OCI-LY1 (cell line): Measurements from ENCODE around the gene EEPD1.
"Not testable (repeated sequence)": the region's sequence is repeated elsewhere in the genome, so short reads cannot be mapped to it uniquely, and the experiment has no call there.

Source experiments
- H2AFZ ChIP-seq: fragments of 200-600 bp; sonication (generic), shearing (Covaris generic); 2 replicates; pipeline ENCODE4 v1.6.0; 2014; ENCODE audit warnings: antibody characterized with exemption, mild to moderate bottlenecking, low read length
- H3F3A ChIP-seq: fragments of 200-600 bp; sonication (generic), shearing (Covaris generic); 2 replicates; pipeline ENCODE4 v1.6.0; 2014; ENCODE audit warnings: mild to moderate bottlenecking, antibody characterized with exemption, low read length, moderate library complexity; ENCODE audit not compliant: insufficient read depth
- H3K27ac ChIP-seq: fragments of 200-600 bp; sonication (generic); 2 replicates; pipeline ENCODE4 v1.5.1; 2014; ENCODE audit warnings: low read length, mixed run types, mild to moderate bottlenecking, low read depth; ENCODE audit not compliant: poor library complexity, severe bottlenecking
- H3K27me3 ChIP-seq: fragments of 200-600 bp; sonication (generic); 2 replicates; pipeline ENCODE4 v1.6.0; 2014; ENCODE audit warnings: antibody characterized with exemption, mild to moderate bottlenecking, low read length, moderate library complexity; ENCODE audit not compliant: insufficient read depth
- H3K36me3 ChIP-seq: fragments of 200-600 bp; sonication (generic); 2 replicates; pipeline ENCODE4 v1.6.1; 2014; ENCODE audit warnings: mild to moderate bottlenecking, antibody characterized with exemption, low read length, moderate library complexity, mixed read lengths; ENCODE audit not compliant: insufficient read depth
- H3K4me1 ChIP-seq: fragments of 200-600 bp; sonication (generic); 2 replicates; pipeline ENCODE4 v1.5.1; 2014; ENCODE audit warnings: mild to moderate bottlenecking, low read length, moderate library complexity; ENCODE audit not compliant: insufficient read depth, severe bottlenecking
- H3K4me2 ChIP-seq: fragments of 200-600 bp; sonication (generic), shearing (Covaris generic); 2 replicates; pipeline ENCODE4 v1.6.1; 2014; ENCODE audit warnings: low read length
- H3K4me3 ChIP-seq: fragments of 200-600 bp; sonication (generic); 2 replicates; pipeline ENCODE4 v1.5.1; 2014; ENCODE audit warnings: low read length, low read depth, mild to moderate bottlenecking, mixed read lengths; ENCODE audit not compliant: poor library complexity, severe bottlenecking
- H3K79me2 ChIP-seq: fragments of 200-600 bp; shearing (Covaris generic); 2 replicates; pipeline ENCODE4 v1.6.1; 2016; ENCODE audit warnings: mixed run types, low read length, mixed read lengths; ENCODE audit not compliant: insufficient read depth
- H3K9ac ChIP-seq: fragments of 200-600 bp; sonication (generic), shearing (Covaris generic); 2 replicates; pipeline ENCODE4 v1.6.1; 2014; ENCODE audit warnings: mild to moderate bottlenecking, low read length, mixed read lengths
- H3K9me2 ChIP-seq: fragments of 200-600 bp; sonication (generic), shearing (Covaris generic); 2 replicates; pipeline ENCODE4 v1.6.1; 2014; ENCODE audit warnings: low read depth, mild to moderate bottlenecking, low read length, mixed read lengths
- H3K9me3 ChIP-seq: fragments of 200-600 bp; shearing (Covaris generic); 2 replicates; pipeline ENCODE4 v1.6.1; 2014; ENCODE audit warnings: low read length, mixed read lengths
- H4K20me1 ChIP-seq: fragments of 200-600 bp; sonication (generic), shearing (Covaris generic); 2 replicates; pipeline ENCODE4 v1.6.0; 2016; ENCODE audit warnings: mild to moderate bottlenecking, low read length; ENCODE audit not compliant: insufficient read depth
- CTCF ChIP-seq: fragments of 200-600 bp; sonication (generic), shearing (Covaris generic); IDR thresholded peaks from 2 replicates; pipeline ENCODE4 v1.5.1; 2017; ENCODE audit warnings: mild to moderate bottlenecking, antibody characterized with exemption, low read length, moderate library complexity, mixed read lengths
- EZH2 ChIP-seq: fragments of 200-600 bp; sonication (generic), shearing (Covaris generic); IDR thresholded peaks from 2 replicates; pipeline ENCODE4 v1.8.0; 2017; ENCODE audit warnings: borderline replicate concordance, mixed run types, mild to moderate bottlenecking, antibody characterized with exemption, low read length, moderate library complexity, mixed read lengths

The EEPD1 gene

GRCh38 chr7:36318116-36318515, 165.1 kb downstream of the EEPD1 start:
- no peak overlapping the region for H3K4me2 ChIP-seq
- TF ChIP-seq CTCF = no peak
- no peak for TF ChIP-seq EZH2
- H3K9me2 ChIP-seq = no peaks in the 10 kb centered on the region
- H3K4me3 ChIP-seq = no peak overlapping the region
- H3K27me3 ChIP-seq = no peaks in the 10 kb centered on the region; the same call in 1 of the 2 replicates
- H3K4me1 ChIP-seq = no peaks in the 10 kb centered on the region
- no peak overlapping the region for H3K27ac ChIP-seq
- no peaks in the 10 kb centered on the region for H4K20me1 ChIP-seq
- H2AFZ ChIP-seq = no peak overlapping the region
- H3K36me3 ChIP-seq = no peaks in the 10 kb centered on the region
- no peaks in the 10 kb centered on the region for H3F3A ChIP-seq
- H3K79me2 ChIP-seq = no peaks in the 10 kb centered on the region
- H3K9me3 ChIP-seq = no peaks in the 10 kb centered on the region
- no peak overlapping the region for H3K9ac ChIP-seq

GRCh38 chr7:36321284-36321683, 168.2 kb downstream of the EEPD1 start:
- H3K79me2 ChIP-seq, H3K27ac ChIP-seq, H2AFZ ChIP-seq, H3K9me3 ChIP-seq, H3K27me3 ChIP-seq, H3F3A ChIP-seq, H3K9ac ChIP-seq, H3K36me3 ChIP-seq, H4K20me1 ChIP-seq, H3K4me3 ChIP-seq, H3K9me2 ChIP-seq, H3K4me1 ChIP-seq, H3K4me2 ChIP-seq: not testable (repeated sequence)

- Histone ChIP-seq H3K4me1 (no peaks in the 10 kb centered on the region), H2AFZ (no peak overlapping the region), H3K9ac (no peak overlapping the region), H3K79me2 (no peaks in the 10 kb centered on the region), H3K36me3 (no peaks in the 10 kb centered on the region), H3K9me2 (no peaks in the 10 kb centered on the region), H4K20me1 (no peaks in the 10 kb centered on the region), H3F3A (no peaks in the 10 kb centered on the region), H3K4me3 (no peak overlapping the region), H3K4me2 (no peak overlapping the region), H3K9me3 (no peaks in the 10 kb centered on the region), H3K27me3 (peaks cover 6% of the 10 kb centered on the region; the same call in 1 of the 2 replicates), H3K27ac (no peak overlapping the region)
- no peak for TF ChIP-seq CTCF
- TF ChIP-seq EZH2 = no peak
These were observed 183.3 kb downstream of the EEPD1 start for GRCh38 chr7:36336390-36336789.

- no peaks in the 10 kb centered on the region for H3K4me1 ChIP-seq
- H3K9ac ChIP-seq = no peak overlapping the region
- no peaks in the 10 kb centered on the region for H3K9me3 ChIP-seq
- no peak overlapping the region for H3K27ac ChIP-seq
- no peak overlapping the region for H3K4me2 ChIP-seq
- peaks cover 6% of the 10 kb centered on the region; the same call in 1 of the 2 replicates for H3K27me3 ChIP-seq
- H3K36me3 ChIP-seq = no peaks in the 10 kb centered on the region
- H3K4me3 ChIP-seq = no peak overlapping the region
- TF ChIP-seq EZH2 (no peak), CTCF (no peak)
- no peaks in the 10 kb centered on the region for H3K79me2 ChIP-seq
- H4K20me1 ChIP-seq = no peaks in the 10 kb centered on the region
- no peaks in the 10 kb centered on the region for H3K9me2 ChIP-seq
- H3F3A ChIP-seq = no peaks in the 10 kb centered on the region
- H2AFZ ChIP-seq = no peak overlapping the region
These were observed 185.2 kb downstream of the EEPD1 start for GRCh38 chr7:36338256-36338655.
